Superior temporal gyrus (tissue), 1 donor: Measurements from ENCODE around the gene SEMA3G.

Experiments
- DNase-seq: peaks from one replicate; pipeline ENCODE4 v3.0.0-alpha.2; 2016; ENCODE audit errors: extremely low spot score

The SEMA3G gene

GRCh38 chr3:52444860-52445793, at the start of gene SEMA3G:
SEMA3G (minus strand) TSS chr3:52445103; CDS start chr3:52445027, 76 bp downstream.
- DNase-seq = no peak

GRCh38 chr3:52494445-52494844, 49.5 kb upstream of the SEMA3G start:
- no peak for DNase-seq

- no peak for DNase-seq
Observed at GRCh38 chr3:52493232-52494017, 48.5 kb upstream of the SEMA3G start.

GRCh38 chr3:52492059-52492458, 47.2 kb upstream of the SEMA3G start:
- no peak for DNase-seq

GRCh38 chr3:52490939-52491526, 46.1 kb upstream of the SEMA3G start:
- DNase-seq = peak; percentile 15

GRCh38 chr3:52490035-52490938, 45.4 kb upstream of the SEMA3G start:
- DNase-seq = no peak

GRCh38 chr3:52489453-52489852, 44.5 kb upstream of the SEMA3G start:
- DNase-seq = no peak

- DNase-seq = no peak
Observed at GRCh38 chr3:52488746-52489145, 43.8 kb upstream of the SEMA3G start.

- DNase-seq = no peak
Observed at GRCh38 chr3:52487788-52488691, 43.1 kb upstream of the SEMA3G start.

- DNase-seq = no peak
Observed at GRCh38 chr3:52487050-52487787, 42.3 kb upstream of the SEMA3G start.

GRCh38 chr3:52484680-52485461, 40.0 kb upstream of the SEMA3G start:
- DNase-seq = no peak

- peak; percentile 50 for DNase-seq
Observed at GRCh38 chr3:52483577-52484381, 38.9 kb upstream of the SEMA3G start.

GRCh38 chr3:52483081-52483480, 38.2 kb upstream of the SEMA3G start:
- no peak for DNase-seq

GRCh38 chr3:52481819-52482521, 37.1 kb upstream of the SEMA3G start:
- no peak for DNase-seq

GRCh38 chr3:52480768-52481715, 36.1 kb upstream of the SEMA3G start:
- DNase-seq = peak; percentile 44
